ENCODE measurements around the gene RALGPS2.

DNA sequence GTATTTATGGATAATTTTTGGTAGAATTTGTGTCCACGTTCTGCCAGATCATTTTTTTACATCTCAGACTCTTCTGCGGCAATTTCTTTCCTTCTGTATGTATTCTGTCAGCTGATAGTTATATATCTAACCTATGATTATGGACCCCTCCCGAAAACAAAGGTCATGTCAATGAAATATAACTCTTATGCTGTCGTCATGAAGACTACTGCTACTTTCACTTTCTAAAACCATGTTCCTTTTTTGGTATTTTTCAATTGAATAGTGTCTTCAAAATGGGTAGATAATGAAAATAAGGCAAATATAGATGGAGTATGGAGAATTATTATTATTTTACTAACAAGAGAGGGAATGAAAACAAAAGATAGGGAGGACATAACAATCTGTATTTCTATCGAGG, 142.6 kb downstream of the RALGPS2 start:
- no peak for TF ChIP-seq GATA2 (IDR thresholded peaks at IDR 0.05; ENCODE audit: low read depth, low read length)
- no peak for TF ChIP-seq GATA3 (IDR thresholded peaks at IDR 0.05; ENCODE audit: low read depth, low read length)

All from SH-SY5Y (cell line).